RKO (cell line): ENCODE results near the gene THG1L.
"Not testable (repeated sequence)": the region's sequence is repeated elsewhere in the genome, so short reads cannot be mapped to it uniquely, and the experiment has no call there.

Experiments used
- DNase-seq: peaks from one replicate; pipeline ENCODE4 v3.0.0-alpha.2; 2016; ENCODE audit warnings: low spot score

THG1L gene

DNA sequence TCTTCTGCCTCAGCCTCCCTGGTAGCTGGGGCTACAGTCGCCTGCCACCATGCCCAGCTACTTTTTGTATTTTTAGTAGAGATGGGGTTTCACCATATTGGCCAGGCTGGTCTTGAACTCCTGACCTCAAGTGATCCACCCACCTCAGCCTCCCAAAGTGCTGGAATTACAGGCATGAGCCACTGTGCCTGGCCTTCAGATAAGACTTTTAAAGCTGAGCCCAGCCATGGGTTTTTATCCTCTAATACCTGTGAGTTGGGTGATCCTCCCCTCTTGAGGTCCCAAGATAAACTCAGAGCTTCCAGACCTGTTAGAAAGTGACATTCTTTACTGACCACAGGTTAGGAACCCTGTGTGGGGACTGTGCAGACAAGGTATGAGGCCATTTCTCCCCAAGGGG is 3.4 kb upstream of the THG1L start:
- not testable (repeated sequence) for DNase-seq

DNA sequence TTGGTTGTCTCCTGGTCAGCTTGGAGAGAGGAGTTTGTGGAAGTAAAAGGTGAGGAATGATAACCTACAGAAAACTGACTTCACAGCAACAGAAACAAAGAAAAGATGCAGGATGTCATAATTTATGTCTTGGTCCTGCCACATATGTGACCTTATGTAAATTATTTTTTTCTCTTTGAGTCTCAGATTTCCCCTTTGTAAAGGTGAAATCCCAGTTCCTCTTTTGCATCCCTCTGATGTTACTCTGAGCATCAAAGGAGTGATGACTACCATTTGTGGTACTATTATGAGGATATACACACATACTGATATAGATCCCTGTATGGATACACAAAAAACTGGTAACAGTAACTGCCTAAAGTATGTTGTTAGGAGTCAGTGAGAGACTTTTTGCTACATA is 1.4 kb upstream of the THG1L start:
- no peak for DNase-seq

DNA sequence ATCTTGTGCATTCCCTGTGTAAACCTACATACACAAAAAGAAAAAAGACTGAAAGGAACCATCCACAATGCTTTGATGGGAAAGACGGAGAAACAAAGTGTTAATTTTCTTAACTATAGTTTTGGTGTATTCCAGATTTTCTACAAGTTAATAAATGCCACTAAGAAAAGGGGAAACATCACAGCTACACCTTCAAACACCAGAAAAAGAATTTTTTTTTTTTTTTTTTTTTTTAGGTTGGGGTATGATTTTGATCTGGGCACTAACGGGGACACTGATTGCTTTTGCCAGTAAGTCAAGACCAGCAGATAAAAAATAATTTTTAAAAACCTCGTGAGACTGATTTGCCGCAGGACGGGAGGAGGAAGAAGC is 334 bp upstream of the THG1L start:
- DNase-seq, result no peak

DNA sequence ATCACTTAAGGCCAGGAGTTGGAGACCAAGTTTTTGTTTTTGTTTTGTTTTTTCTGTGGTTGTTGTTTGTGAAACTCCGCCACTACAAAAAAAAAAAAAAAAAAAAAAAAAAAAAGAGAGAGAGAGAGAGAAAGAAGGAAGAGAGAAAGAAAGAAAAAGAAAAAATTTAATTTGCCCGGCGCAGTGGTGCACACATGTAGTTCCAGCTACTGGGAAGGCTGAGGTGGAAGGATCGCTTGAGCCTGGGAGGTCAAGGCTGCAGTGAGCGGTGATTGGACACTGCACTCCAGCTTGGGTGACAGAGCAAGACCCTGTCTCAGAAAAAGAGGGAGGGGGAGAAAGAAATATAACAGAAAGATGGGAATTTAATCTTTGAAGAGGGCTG is 902 bp downstream of the THG1L start:
- DNase-seq, result no peak

DNA sequence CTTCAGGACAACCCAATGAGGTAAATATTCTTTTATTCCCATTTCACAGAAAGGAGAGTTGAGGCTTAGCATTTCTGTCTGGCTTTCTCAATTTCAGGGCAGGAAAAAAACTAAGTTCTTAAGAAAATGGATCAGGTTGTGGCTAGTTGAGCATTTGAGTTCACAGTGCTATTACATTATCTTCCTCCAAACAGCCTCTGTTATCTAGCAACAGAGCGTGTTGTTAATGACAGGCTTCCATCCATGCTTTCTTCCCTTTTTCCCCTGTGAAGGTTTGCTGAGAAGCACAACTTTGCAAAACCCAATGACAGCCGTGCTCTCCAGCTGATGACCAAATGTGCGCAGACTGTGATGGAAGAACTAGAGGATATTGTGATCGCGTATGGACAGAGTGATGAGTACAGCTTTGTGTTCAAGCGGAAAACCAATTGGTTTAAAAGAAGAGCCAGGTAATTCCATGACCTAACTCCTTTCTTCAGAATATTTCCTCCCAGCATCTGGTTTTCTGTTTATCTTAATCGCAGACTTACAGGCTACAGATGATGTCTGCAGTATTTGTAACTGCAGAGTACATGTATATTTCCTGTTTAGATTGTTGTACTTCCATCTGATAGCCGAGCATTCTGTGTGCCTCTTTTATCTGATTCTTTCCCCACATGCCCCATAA is 1.5 kb downstream of the THG1L start:
- no peak for DNase-seq

DNA sequence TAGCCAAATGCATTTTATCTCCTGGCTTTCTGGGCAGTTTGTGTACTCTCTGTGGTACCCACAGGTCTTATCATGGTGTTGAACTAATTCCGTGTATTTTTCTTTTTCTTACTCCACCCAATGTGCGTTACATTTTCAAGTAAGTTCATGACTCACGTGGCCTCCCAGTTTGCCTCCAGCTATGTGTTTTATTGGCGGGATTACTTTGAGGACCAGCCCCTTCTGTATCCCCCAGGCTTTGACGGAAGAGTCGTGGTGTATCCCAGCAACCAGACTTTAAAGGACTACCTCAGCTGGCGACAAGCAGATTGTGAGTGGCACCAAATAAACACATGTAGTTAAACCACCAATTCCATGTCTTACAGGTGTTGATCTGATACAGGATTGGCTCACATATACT is 3.2 kb downstream of the THG1L start:
- DNase-seq, result no peak

DNA sequence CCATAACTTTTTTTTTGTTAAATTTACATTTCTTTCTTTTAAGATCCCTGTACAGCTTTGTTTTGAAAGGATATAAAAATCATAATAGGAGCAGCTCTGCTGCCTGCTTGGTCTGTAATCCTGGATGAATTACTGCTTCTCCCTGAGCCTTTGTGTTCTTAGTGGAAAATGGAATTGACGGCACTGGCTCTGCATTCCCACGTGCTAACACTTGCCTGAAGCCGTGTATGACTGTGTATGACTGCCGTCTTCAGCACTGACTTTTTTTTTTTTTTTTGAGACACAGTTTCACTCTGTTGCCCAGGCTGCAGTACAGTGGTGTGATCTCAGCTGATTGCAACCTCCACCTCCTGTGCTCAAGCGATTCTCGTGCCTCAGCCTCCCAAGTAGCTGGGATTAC is 4.8 kb downstream of the THG1L start:
- DNase-seq, result no peak

DNA sequence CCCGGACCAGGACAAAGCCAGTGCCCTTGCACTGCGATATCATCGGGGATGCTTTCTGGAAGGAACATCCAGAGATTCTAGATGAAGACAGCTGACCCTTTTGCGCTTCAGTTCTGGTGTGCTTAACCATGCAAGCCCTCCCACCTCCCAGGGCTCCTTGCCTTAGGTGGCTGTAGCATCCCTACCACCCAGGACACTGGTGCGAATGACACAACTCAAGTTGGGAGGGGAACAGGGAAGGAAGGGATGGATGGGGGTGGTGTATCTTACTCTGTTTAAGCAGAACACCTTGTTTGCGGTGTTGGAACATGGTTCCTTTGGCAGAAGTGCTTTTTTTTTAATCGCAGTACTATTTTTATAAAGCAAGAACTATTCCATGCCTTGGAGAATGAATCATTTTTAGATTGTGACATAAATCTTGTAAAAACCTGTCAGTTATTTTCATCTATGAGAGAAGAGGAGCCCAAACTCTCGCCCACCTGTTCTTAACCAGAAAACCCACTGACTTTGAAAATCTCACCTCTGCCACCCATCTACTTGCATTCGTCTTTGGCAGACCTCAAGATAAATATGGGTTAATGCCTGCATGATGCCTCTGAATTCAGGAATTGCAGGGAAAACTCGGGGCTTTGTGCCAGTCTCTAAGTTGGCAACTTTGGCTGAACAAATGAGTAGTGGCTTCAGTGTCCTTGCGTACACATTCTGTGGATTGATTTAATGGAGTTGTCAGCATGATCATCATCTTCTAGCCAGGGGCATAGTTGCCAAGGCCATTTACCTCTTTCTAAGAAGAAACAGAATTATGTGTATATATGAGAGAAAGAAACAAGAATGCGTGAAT is 8.4 kb downstream of the THG1L start:
- no peak for DNase-seq

DNA sequence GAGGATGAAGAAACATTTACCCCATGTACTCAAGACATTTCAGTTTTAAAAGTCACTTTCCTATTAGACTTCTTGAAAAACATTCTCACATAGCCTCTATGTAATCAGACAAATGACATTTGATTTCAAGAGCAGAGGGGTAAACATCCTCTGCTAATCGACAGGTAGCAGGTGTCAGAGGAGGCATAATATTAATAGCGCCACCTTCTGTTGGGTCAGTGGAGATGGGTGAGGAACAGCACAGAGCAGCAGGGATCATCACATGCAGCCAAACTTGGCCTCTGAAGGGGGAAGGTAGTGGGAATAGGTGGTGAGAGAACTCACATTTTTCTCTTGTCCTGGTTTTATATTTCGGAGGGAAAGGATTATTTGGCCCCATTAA is 9.0 kb downstream of the THG1L start:
- DNase-seq, result peak; percentile 8

DNA sequence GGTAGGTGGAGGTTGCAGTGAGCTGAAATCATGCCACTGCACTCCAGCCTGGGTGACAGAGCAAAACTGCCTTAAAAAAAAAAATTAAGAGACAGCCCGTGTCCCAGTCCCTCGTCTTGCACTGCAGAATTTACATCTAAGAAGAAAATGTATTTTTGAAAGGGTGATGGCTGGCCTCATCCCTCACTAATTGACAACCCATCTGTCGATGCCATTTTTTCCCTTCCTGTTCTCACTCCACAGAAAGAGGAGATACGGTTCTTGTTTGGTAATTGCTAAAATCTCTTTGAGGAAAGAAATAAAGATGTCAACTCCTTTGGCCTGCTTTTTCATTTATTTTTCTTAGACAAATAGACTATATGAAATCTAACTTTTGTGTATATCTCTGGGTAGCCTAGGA is 9.9 kb downstream of the THG1L start:
- no peak for DNase-seq

DNA sequence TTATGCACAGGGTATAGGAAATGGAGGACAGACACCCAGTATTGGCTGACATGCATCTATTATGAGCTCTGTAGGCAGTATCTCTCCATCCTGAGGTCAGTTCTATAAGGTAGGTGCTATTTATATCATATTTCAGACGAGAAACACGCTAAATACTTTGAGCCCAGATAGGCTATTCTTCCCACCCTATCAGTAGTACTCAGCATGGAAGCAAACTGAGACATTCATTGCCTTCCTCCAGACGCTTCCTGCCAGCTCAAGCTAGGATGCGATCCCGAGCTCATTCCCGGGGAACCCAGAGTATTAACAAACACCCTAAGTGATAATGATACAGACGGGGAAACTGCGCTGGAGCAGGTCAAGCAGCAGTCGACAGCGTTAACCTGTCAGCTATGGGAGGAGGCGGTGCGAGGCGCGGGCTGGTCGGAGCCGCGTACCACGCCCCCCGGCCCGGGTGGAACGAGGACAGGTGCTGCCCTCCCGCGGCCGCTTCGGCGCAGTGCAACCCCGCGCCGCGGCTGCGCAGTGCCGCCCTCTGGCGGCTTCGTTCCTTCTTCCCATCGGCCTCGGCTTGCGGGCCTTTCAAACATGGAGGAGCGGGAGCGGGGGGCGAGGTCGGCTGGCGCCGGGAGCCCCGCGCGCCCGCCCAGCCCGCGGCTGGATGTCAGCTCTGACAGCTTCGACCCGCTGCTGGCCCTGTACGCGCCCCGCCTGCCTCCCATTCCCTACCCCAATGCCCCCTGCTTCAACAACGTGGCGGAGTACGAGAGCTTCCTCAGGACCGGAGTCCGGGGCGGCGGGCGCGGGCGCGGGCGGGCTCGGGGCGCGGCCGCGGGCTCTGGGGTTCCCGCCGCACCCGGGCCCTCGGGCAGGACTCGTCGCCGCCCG is 12.2 kb downstream of the THG1L start, which contains the start of gene LSM11:
Gene LSM11 (plus strand): TSS at position 550 of the 888 bp plus-strand sequence. CDS start 39 bp downstream, at position 589.
- DNase-seq, result peak; percentile 83

DNA sequence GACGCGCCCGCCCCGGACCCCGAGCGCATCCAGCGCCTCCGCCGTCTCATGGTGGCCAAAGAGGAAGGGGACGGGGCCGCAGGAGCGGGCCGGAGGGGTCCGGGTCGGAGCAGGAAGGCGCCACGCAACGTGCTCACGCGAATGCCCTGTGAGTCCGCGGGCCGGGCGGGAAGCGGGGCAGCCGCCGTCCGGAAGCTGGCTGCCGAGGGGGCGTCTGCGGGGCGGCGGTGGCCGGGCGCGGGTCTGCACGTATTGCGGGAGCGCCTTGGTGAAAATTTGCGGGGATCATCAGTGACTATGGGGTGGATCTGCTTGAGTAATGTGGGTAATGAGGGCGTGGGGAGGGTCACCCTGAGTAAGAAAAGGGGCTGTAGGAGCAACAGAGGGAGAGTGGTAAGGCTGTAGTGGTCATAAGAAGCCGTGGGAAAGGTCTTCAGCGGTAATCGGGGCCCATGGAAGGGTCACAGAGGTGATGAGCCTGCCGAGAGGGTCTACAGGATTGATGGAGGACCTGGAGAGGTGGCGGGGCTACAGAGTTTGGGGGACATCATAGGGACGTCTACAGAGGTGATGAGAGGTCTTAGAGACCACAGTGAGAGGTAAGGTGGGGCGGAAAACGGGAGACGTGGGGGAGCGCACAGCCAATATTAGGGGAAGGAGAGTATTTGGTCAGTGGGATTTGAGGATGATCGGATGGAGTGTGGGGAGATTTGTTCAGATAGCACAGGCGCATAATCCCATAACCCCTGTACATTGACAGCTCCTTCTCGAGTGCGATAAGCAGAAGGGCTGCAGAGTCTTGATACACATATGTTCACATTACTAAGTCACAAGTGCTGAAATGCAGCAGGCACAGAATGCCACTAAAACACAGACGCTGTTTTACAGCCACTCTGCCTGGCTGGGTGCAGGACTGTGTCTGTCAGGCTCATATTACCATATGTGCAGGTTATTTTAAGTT is 13.1 kb downstream of the THG1L start:
- DNase-seq, result peak; percentile 41

DNA sequence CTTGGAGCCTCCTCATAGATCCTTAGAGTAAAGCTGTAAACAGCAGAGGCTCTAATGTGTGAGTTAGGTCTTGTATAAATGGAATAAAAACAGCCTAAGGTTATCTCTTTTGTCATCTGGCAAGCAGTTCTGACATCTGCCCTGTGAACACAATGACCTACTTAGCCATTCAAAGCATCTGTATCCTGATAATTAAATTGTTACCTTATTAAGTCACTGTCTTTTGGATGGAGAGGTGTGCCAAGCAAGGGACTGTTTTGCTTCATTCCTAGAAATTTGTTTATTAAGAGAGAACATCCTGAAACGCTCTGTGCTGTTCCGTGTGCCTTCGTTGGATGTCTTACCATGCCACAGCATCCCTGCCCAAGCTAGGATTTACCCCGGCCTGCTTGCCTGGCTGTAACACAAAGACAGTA is 13.8 kb downstream of the THG1L start:
- no peak for DNase-seq

DNA sequence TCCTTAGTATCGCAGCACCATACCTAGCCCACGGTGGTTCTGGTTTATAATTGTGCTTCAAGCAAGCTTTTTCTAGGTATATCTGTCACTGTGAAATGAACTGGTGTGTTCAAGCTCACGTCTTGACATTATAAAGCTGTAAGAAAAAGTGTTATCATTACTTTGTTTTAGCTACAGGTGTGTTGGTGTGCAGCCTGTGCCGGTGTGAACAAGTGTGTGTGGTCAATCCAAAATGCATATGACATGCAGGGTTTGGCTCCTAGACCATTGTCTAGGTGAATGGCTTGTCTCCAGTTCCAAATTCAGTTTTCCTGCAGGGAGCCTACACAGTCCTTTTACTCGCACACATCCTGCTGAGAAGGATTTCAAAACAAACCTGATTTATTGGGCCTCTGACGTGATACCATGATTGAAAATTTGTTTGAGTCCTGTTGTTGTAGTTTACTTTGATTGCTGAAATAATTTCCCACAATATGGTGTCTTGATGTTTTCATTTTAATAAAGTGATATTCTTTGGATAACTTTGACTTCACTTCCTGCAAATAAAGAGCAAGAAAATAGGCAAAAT is 16.0 kb downstream of the THG1L start:
- no peak for DNase-seq

DNA sequence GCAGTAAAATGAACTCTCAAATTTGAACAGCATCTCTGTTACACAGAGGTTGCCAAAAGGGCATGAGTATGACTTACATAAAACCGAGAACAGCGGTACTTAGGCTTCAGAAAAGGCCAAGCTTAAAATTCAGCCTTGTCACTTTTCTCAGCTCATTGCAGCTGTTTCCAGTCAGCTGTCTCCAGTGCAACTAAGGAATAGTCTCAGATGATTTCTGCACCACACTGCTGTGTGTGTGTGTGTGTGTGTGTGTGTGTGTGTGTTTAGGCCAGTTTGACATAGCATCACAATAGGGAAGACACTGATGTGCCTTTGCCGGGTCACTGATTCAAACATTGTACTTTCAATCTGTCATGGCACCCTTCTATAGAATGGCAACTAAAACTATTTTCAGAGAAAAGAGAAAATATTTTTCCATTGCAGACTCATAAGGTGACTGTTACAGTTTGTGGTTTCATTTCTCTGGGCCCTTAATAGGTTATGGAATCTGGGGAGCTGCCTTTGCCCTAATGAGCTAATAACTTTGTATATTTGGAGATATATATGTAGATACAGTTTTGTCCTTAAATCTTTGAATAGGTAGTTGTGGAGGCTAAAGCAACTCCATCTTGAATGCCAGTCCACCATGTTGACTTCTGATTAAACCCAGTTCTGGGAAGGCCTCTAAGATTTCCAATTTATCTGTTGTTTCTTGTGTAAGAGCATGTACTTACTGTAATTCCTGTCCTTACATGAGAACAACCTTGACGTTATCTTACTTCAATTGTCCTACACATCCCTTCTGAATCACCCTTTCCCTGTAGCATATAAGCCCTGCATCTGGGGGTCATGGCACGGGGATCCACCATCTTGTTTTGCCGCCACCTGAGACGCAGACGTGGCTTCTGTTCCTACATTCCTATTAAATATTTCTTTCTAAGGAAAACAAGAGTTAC is 16.8 kb downstream of the THG1L start:
- no peak for DNase-seq

DNA sequence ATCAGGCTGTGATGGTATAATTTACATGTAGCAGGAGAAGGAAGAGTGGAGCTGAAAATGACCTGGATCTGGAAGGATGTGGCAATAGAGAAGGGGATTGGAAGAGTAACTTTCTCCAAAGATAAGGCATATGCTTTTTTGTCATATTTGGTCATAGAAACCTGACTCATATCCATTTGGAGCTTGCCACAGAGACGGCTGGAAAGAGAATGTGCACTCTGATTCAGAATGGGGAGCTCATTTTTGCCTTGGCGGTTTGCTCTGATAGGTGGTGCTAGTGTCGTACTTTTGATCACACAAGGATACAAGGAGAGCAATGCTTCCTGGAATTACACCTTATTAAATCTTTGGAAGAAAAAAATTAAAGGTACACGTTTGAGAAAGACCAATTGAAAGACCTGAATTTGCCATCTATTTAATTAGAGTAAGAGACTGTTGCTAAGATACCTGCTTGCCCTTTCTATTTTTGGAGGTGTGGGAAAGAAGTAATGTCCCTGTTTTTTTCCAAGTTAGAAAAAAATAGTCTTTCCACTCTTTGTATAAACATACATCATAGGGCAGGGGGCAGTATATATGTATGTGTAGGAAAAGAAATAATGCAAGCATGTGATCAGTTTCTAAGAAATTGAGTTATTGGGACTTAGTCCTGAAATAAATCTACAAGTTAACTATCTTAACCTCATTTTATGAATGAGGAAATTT is 17.7 kb downstream of the THG1L start:
- DNase-seq, result peak; percentile 84

DNA sequence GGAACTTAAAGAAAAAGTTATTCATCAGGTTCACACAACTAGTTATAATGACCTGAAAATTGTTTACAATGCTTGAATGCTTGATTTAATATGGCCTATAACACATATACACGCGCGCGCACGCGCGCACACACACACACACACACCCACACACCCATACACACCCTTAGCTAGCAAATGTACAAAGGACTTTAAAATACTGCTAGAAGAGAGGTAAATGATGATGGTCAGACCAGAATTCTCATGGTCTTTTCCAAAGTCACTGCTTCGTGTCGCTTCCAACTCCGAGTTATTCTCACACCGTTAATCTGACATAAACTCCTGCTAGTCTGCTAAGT is 18.2 kb downstream of the THG1L start:
- no peak for DNase-seq

DNA sequence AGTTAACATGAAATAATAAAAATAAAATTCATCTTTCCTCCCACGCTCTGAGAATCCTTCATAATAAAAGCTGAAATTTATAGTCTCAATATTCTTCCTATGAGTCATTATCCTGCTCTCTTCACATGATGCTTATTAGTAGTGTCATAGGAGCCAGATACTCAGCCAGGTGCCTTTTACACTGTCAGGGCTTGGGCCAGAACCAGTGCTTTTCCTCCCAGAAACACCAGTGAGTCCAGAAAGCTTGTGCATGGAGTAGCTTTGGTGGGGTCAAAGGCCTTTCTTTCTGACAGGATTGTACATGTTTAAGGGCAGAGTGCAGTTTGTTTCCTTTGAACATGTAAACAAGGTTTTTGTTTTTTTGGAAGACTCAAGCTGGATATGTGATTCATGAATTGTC is 19.1 kb downstream of the THG1L start:
- peak; percentile 43 for DNase-seq

DNA sequence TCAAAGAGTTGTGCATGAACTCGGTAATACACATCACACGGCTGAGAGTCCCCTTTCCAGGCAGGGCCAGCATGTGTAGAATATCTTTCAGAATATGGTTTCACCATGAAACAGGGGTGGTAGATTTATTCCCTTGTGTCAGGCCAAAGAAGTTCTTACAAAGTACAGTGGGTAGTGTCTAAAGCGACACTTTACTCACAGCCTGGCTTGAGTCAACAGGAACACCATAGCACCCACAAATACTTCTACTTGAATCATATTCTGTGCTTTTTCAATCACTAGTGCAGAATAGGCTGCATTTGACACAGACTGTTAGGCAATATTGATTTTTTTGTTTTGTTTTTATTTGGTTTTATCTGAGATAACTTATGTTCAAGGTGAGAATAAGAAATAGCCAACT is 24.9 kb downstream of the THG1L start:
- no peak for DNase-seq

DNA sequence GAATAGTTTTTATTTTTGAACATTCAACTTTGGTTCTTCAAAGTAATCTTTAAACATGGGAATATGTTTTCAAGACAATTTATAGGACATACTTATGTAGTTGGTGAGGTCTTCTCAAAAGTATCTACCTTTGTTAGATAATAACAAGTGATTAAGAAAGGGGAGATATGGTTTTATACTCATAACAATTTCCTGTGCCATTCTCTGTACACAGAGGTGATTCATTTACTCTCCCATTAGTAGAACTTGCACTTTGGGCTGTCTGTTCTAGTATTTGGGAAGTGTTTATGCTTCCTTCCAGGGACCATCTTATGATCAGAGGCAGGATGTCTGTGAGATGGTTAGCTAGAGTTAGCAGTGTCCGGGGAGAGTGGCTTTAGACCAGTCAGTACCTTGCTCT is 27.5 kb downstream of the THG1L start:
- DNase-seq, result no peak
